MM.1S (cell line): ENCODE measurements around the gene ZSWIM4.

Source experiments
- DNase-seq: peaks from one replicate; pipeline ENCODE4 v3.0.0-alpha.2; 2015
- H2AFZ ChIP-seq: fragments of 300-600 bp; sonication (generic); 2 replicates; pipeline ENCODE4 v1.6.0; 2016; ENCODE audit warnings: antibody characterized with exemption, low read length
- H3F3A ChIP-seq: fragments of 300-600 bp; sonication (generic); 2 replicates; pipeline ENCODE4 v1.6.1; 2016; ENCODE audit warnings: mild to moderate bottlenecking, antibody characterized with exemption, low read length, moderate library complexity, mixed read lengths; ENCODE audit not compliant: insufficient read depth
- H3K27ac ChIP-seq: fragments of 300-600 bp; sonication (generic); 2 replicates; pipeline ENCODE4 v1.5.1; 2016; ENCODE audit warnings: mild to moderate bottlenecking, low read length
- H3K27me3 ChIP-seq: fragments of 300-600 bp; sonication (generic); replicated peaks from 2 replicates; pipeline ENCODE4 v1.6.0; 2016; ENCODE audit warnings: low read length; ENCODE audit not compliant: insufficient read depth
- H3K36me3 ChIP-seq: fragments of 300-600 bp; sonication (generic); replicated peaks from 2 replicates; pipeline ENCODE4 v1.6.1; 2016; ENCODE audit warnings: mild to moderate bottlenecking, low read length, mixed read lengths; ENCODE audit not compliant: insufficient read depth
- H3K4me1 ChIP-seq: fragments of 300-600 bp; sonication (generic); 2 replicates; pipeline ENCODE4 v1.6.1; 2016; ENCODE audit warnings: low read length, mixed read lengths
- H3K4me2 ChIP-seq: fragments of 300-600 bp; sonication (generic); 2 replicates; pipeline ENCODE4 v1.6.0; 2016; ENCODE audit warnings: low read depth, low read length
- H3K4me3 ChIP-seq: fragments of 300-600 bp; sonication (generic); 2 replicates; pipeline ENCODE4 v1.5.1; 2016; ENCODE audit warnings: low read length, mixed read lengths
- H3K79me2 ChIP-seq: fragments of 300-600 bp; sonication (generic); 2 replicates; pipeline ENCODE4 v1.6.1; 2016; ENCODE audit warnings: mixed run types, low read length, mixed read lengths
- H3K9ac ChIP-seq: fragments of 300-600 bp; sonication (generic); 2 replicates; pipeline ENCODE4 v1.6.1; 2016; ENCODE audit warnings: low read length, mixed read lengths
- H3K9me2 ChIP-seq: fragments of 300-600 bp; sonication (generic); replicated peaks from 2 replicates; pipeline ENCODE4 v1.6.1; 2016; ENCODE audit warnings: mild to moderate bottlenecking, low read length, mixed read lengths; ENCODE audit not compliant: insufficient read depth
- H3K9me3 ChIP-seq: fragments of 300-600 bp; sonication (generic); replicated peaks from 2 replicates; pipeline ENCODE4 v1.6.1; 2016; ENCODE audit warnings: mild to moderate bottlenecking, low read length, mixed read lengths; ENCODE audit not compliant: insufficient read depth
- H4K20me1 ChIP-seq: fragments of 300-600 bp; sonication (generic); 2 replicates; pipeline ENCODE4 v1.6.1; 2016; ENCODE audit warnings: mild to moderate bottlenecking, low read length, moderate library complexity, mixed read lengths; ENCODE audit not compliant: insufficient read depth
- CTCF ChIP-seq: fragments of 300-600 bp; sonication (generic); IDR thresholded peaks from 2 replicates; pipeline ENCODE4 v1.5.1; 2016; ENCODE audit warnings: antibody characterized with exemption, low read length, mixed read lengths
- EZH2 ChIP-seq: fragments of 300-600 bp; sonication (generic); optimal IDR thresholded peaks from 2 replicates; pipeline ENCODE3; 2017; ENCODE audit warnings: low read depth, mild to moderate bottlenecking, antibody characterized with exemption, low read length, mixed read lengths
- EZH2phosphoT487 ChIP-seq: fragments of 300-600 bp; sonication (generic); IDR thresholded peaks from 2 replicates; pipeline ENCODE4 v1.6.1; 2018; ENCODE audit warnings: antibody characterized with exemption, low read length

Gene ZSWIM4

GRCh38 chr19:13838435-13839129 is 43.3 kb downstream of the ZSWIM4 start:
- Histone ChIP-seq H3K27ac (peak overlapping the region; percentile 95), H3F3A (peaks cover 50% of the 10 kb centered on the region), H4K20me1 (no peaks in the 10 kb centered on the region), H2AFZ (no peak overlapping the region), H3K9ac (peak overlapping the region; percentile 97), H3K4me3 (peak overlapping the region; percentile 88), H3K79me2 (peaks cover 66% of the 10 kb centered on the region), H3K4me2 (peak overlapping the region; percentile 95), H3K27me3 (no peaks in the 10 kb centered on the region), H3K4me1 (peaks cover 22% of the 10 kb centered on the region), H3K9me2 (no peaks in the 10 kb centered on the region), H3K36me3 (no peaks in the 10 kb centered on the region), H3K9me3 (no peaks in the 10 kb centered on the region)
- DNase-seq, result no peak
- no peak for TF ChIP-seq EZH2

GRCh38 chr19:13839130-13839937 is 44.1 kb downstream of the ZSWIM4 start:
- Histone ChIP-seq H3K4me1 (peaks cover 15% of the 10 kb centered on the region), H3K9me3 (no peaks in the 10 kb centered on the region), H3K36me3 (no peaks in the 10 kb centered on the region), H2AFZ (no peak overlapping the region), H3K27me3 (no peaks in the 10 kb centered on the region), H3K4me3 (peak overlapping the region; percentile 88), H3K79me2 (peaks cover 66% of the 10 kb centered on the region), H3K9ac (peak overlapping the region; percentile 97), H3F3A (peaks cover 45% of the 10 kb centered on the region), H4K20me1 (no peaks in the 10 kb centered on the region), H3K27ac (peak overlapping the region; percentile 95), H3K4me2 (peak overlapping the region; percentile 95), H3K9me2 (no peaks in the 10 kb centered on the region)
- DNase-seq, result peak; percentile 79
- no peak for TF ChIP-seq EZH2phosphoT487
- no peak for TF ChIP-seq CTCF
- TF ChIP-seq EZH2, result no peak

GRCh38 chr19:13839938-13840304 is 44.7 kb downstream of the ZSWIM4 start:
- Histone ChIP-seq H3K9ac (peak overlapping the region; percentile 97), H4K20me1 (no peaks in the 10 kb centered on the region), H3K36me3 (no peaks in the 10 kb centered on the region), H3F3A (peaks cover 41% of the 10 kb centered on the region), H3K4me2 (peak overlapping the region; percentile 95), H3K27me3 (no peaks in the 10 kb centered on the region), H3K4me3 (peak overlapping the region; percentile 88), H3K9me2 (no peaks in the 10 kb centered on the region), H3K27ac (peak overlapping the region; percentile 95), H3K4me1 (peaks cover 15% of the 10 kb centered on the region), H3K79me2 (peaks cover 66% of the 10 kb centered on the region), H3K9me3 (no peaks in the 10 kb centered on the region), H2AFZ (no peak overlapping the region)
- DNase-seq, result no peak
- TF ChIP-seq EZH2phosphoT487 (no peak), EZH2 (no peak), CTCF (no peak)
